NCI-H2107 (cell line): ENCODE data around the gene CNTLN.
"Not testable (repeated sequence)": the region's sequence is repeated elsewhere in the genome, so short reads cannot be mapped to it uniquely, and the experiment has no call there.

ENCODE experiments used
- DNase-seq: peaks from one replicate; lab custom pipeline; 2025; lab: John Stamatoyannopoulos, UW

Gene CNTLN

DNA sequence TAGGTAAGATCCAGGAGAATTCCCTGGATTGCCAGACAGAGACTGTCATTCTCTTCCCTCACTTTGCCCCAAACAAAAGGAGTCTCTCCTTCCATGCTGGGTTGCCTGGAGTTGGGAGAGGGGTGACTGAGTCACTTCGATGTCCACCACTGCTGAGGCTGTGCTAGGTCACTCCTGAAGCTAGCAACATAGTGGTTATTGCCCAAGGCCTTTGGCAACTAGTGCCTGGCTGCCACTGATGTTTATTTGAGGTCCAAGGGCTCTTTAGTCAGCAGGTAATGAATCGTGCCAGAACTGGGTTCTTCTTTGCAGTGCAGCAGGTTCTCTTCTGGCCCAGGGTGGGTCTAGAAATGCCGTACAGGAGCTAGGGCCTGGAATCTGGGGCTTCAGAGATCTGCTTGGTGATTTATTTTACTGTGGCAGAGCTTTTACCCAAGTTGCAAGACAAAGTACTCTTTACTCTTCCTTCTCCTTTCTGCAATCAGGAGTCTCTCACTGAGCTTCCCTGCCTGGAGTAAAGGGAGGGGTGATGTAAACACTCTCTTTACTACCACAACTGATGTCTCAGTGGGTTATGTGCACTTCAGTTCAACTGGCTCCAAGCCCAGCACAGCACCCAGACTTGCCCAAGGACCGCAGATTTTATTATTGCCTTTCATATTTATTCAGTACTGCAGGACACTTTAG lies 288.3 kb downstream of the CNTLN start:
- DNase-seq: no peak

DNA sequence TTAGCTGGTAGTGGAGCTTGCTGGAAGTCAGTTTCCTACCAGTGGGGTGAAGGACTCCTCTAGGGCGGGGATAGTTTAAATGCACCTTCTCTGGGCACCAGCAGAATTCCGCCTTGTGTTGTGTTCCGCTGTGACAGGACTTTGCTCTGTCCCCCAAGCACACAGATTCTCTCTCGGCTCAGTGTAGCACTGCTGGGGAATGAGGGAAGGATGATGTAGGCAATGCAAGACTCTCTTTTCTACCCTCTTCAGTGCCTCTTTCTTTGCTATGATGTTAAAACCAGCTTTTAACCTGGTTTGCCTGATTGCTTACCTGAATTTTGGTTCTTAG lies 288.8 kb downstream of the CNTLN start:
- no peak for DNase-seq

DNA sequence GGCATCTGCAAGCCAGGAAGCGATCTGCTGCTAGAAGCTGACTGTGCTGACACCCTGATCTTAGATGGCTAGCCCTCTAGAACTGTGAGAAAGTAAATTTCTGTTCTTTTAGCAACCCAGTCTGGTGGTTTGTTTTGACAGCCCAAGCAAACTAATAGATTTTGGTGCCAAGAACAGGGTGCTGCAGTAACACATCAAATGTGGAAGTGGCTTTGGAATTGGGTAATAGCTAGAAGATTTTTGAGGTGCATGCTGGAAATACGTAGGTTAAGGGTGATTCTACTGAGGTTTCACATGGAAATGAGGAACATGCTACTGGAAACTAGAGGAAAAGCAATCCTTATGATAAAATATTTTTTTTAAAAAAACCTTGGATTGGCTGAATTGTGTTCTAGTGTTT lies 290.5 kb downstream of the CNTLN start:
- DNase-seq: no peak

DNA sequence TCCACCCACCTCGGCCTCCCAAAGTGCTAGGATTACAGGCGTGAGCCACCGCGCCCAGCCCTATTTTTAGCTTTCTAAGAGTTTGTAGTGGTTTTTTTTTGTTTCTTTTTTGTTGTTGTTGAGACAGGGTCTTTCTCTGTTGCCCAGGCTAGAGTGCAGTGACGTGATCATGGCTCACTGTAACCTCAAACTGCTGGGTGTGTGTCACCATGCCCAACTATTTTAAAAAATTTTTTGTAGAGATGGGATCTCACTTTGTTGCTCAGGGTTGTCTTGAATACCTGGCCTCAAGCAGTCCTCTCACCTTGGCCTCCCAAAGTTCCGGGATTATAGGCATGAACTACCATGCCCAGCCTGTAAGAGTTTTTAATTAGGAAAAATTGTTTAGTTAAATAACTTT lies 298.7 kb downstream of the CNTLN start:
- no peak for DNase-seq

DNA sequence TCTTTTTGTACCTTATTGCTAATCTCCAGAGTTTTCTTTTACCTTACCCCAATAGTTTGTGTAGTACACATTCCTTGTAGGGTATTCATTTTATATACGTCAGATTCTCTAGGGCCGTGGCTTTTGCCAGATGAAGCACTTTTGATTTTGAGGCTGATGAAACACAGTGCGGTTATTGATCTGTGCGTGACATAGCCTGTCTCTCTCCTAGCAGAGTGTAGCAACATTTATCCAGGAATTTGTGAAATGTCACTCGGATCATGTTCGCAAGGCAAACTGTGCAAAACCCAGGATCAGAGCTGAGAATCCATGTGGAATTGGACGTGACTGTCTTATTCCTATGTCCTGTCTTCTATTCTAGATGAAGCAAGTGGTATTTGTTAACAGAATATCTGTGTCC lies 302.0 kb downstream of the CNTLN start:
- no peak for DNase-seq

DNA sequence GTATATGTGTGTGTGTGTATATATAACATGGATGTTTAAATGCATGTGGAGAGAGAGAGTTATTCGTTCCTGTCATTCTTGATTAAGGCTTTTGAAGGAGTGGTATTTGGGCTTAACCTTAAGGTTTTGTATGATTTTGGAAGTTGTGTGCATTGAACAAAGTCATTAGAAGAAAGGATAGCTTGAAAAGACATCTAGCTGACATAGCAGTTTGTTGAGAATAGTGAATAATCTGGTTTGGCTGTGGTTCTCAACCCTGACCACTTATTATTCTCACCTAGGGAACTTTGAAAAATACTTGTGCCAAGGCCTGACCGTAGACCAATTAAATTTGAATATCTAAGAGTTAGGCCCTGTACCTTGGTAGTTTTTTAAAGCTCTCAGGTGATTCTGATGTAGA lies 303.0 kb downstream of the CNTLN start:
- no peak for DNase-seq

- DNase-seq: not testable (repeated sequence)
These were observed 310.3 kb downstream of the CNTLN start for GRCh38 chr9:17445126-17445525.

- DNase-seq: no peak
These were observed 318.9 kb downstream of the CNTLN start for GRCh38 chr9:17453751-17454150.

DNA sequence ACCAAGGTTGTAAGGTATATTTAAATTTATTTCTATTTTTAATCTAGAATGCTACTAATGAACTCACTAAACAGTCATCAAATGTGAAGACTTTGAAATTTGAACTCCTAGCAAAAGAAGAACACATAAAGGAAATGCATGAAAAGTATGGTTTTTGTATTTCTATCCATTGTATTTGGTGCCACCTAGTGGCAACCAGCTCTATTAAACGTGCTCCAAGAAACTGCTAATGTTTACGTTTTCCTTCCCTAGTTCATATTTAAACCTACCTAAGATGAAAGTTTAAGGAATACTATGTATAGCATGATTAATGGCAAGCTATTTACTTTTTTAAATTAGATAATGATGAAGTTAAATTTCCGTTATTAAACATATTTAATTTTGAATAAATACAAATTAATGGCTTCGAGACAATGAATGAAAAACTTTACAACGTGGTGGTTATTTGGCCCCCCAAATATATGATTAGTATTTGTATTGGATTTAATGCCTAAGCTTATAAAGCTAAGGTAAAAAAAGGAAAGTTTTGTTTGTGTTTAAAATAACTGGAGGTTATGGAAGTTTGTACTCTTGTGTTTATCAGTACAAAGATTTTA lies 328.1 kb downstream of the CNTLN start:
- peak; percentile 10 for DNase-seq

DNA sequence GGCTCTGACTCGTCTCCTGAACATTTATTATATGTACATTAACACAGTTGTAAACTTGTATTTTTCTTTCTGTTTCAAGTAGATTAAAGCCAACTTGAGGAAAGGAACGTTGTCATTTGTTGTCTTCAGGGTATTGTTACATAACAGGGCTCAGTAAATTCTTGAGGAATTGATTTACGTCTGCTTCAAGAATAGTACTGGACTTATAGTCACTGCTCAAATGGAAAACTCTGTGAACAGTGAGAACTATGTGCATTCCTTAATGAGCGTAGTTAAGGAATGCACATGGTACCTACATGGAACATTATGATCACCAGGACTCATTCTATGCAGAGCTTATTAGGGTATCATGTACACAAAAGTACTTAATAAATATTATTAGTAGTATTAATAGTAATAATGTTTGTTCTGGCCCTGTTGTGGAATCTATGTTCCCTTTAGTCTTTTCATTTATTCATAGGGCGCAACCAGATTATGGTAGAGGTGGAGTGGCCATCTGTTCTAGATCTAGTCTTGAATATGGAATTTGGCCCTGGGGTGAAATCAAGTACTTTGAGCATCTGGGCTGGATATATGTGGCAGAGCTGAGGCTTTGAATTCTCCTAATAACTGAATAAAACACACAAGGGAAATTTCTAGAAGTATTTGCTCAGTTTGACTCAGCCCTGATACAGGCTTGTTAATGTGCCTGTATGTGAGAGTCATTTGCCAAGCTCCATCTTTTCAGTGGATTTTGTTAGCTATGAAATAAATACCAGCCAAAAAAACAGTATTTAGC lies 335.4 kb downstream of the CNTLN start:
- DNase-seq: no peak

GRCh38 chr9:17472126-17472525 lies 337.3 kb downstream of the CNTLN start:
- no peak for DNase-seq

- DNase-seq: no peak
These were observed 341.6 kb downstream of the CNTLN start for GRCh38 chr9:17476401-17476800.

DNA sequence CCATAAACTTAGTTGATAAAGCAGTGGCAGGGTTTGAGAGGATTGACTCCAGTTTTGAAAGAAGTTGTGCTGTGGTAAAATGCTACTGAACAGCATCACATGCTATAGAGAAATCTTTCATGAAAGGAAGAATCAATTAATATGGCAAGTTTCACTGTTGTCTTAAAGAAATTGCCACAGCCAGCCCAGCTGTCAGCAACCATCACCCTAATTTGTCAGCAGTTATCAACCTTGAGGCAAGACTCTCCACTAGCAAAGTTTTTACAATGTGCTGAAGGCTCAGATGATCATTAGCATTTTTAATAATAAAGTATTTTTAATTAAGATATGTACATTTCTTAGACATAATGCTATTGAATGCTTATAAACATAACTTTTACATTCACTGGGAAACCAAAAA lies 343.0 kb downstream of the CNTLN start:
- DNase-seq: no peak

DNA sequence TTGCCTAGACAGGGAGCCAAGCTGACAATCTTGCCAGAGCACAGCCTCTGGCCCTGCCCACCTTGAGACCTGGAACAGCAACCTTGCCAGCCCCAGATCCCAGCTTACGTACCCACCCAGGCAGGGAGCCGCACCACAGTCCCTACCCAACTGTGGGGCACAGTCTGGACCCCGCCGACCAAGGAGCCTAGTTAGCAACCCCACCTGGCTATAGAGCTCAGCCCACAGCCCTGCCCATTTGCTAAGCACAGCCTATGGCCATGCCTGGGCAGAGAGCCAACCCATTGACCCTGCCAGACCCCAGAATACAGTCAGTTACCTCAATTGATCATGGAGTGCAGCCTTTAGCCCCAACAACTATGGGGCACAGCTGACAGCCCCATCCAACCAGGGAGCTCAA lies 346.1 kb downstream of the CNTLN start:
- DNase-seq: no peak

DNA sequence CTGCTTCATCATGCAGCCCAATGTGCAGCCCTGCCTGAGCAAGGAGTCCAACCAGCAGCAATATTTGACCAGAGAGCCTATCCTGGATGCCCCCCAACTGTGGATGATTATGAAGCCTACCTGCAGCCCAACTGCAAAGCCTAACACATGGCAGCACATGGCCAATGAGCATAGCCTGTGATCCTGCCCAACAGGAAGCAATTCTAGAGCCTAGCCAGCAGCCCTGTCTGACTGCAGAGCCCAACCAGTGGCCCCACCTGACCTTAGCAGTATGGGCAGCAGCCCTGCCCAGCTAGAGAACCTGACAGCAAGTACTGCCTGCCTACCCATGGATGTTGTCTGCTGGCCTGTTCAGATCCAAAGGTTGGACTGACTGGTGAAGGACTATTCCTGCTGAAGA lies 346.7 kb downstream of the CNTLN start:
- DNase-seq: no peak

GRCh38 chr9:17484906-17485305 lies 350.1 kb downstream of the CNTLN start:
- DNase-seq: no peak

DNA sequence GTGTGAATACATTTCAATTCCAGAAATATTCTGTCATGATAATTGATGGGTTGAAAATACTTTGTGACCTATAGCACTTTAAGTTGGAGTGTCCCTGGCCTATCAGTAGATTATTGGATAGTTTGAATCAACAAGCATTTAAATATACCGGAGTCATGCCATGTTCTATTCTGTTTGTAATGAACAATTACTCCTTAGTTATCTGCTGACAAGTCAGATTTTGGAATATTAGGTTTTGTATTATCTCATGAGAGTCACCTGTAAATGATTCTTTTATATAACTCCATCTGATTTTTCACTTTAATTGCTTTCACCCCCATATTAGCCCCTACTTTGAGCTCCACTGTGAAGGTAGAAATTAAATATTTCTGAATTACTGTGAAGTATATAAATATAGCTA lies 351.6 kb downstream of the CNTLN start:
- no peak for DNase-seq

DNA sequence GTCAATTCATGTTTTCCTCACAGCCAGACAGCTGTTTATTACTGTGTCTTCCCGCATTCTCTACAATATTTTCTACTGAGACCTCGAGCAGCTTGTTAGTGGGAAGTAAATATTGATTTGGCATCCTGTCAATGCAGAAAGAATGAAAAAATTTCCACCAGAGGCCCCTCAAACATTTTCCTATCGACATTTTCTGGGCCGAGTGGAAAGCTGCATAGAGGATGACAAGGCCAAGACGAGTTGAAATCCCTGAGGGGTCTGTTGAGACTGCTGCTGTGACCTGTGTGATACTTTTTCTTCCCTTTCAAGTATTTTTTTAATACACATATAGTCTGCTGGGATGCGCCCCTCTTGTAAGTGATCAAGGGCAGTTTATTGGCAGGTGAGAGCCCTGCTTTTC lies 352.6 kb downstream of the CNTLN start:
- no peak for DNase-seq

DNA sequence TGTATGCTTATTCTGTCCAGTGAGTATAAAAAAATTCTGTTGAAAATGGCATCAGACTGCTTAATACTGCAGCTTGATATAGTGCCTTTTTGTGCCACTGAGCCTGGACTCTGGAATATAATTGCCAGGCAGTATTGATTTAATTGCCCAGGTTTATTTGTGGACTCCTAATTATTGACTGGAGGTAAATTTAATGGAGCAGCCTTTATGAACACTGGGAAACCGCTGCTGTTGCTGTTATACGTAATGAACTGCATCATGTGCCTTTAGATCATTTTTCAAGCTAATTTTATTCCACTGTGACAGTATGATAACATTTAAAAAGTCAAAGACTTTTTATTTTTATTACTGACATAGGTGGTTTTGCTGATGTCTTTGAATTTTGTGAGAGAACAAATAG lies 353.8 kb downstream of the CNTLN start:
- DNase-seq: no peak

DNA sequence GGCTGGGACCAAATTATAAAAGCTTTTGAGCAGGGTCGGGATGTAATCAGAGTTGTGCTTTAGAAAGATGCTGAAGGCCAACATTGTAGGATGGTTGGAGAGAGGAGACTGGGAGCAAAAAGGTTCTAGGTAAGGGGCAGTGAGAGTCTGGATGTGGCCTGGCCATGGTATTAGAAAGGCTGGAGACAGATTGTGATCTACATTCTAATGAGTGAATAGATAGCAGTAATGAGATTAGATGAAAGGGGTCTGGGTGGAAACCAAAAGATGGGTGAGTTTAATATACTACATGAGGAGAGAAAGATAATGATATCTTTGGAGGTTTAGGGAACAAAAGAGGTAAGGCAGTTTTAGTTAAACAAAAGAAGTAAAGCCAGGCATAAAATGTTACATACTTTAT lies 355.3 kb downstream of the CNTLN start:
- no peak for DNase-seq

- DNase-seq: no peak
These were observed 356.9 kb downstream of the CNTLN start for GRCh38 chr9:17491780-17492179.

GRCh38 chr9:17503196-17503595 lies 368.4 kb downstream of the CNTLN start:
- no peak for DNase-seq

- no peak for DNase-seq
These were observed 374.3 kb downstream of the CNTLN start for GRCh38 chr9:17509151-17509550.

DNA sequence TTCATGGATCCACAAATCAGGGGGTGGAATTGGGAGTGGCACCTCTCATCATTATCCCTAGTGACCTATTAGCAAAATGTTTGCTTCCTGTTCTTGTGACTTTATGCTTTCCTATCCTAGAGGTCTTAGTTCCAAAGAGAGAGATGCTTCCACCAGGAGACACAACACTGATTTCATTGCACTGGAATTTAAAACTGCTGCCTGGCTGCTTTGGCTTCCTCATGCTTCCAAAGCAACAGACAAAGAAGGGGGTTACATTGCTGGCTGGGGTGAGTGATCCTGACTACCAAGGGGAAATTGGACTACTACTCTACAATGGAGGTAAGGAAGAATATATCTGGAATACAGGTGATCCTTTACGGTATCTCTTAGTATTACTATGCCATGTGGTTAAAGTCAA lies 374.9 kb downstream of the CNTLN start:
- DNase-seq: no peak
